ENCODE results near the gene RPL18A.

DNA sequence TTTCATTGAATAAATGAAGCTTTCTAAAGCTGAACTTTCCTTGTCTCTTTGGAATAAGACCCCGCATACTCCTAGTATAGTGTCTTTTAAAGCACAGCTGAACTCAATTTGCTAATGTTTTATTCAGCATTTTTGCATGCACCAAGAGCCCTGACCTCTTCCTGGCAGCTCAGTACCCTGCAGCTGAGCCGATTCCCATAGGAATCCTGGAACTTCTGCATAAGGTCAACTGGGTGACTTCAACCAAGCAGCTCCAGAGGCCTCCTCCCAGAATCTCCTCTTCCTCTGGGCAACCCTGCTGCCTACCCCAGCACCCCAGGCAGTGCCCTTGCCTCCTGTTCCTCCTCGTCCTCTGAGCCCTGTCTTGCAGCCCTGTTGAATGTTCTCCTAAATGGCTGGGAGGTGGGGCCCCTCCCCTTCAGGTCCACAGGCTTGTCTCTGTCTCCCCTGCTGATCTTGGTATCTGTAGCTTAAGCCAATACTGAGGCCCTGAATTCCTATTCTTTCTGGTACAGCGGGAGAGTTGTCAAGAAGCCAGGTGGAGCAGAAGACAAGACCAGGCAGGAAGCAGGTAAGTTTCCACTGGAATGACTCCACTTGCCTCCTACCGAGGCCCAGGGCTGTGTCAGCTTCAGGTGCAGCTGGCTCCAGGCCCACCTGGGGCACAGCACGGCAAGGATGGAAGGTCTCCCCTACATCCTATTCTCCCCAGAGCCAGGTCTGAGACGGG, 49.5 kb downstream of the RPL18A start:
- TF ChIP-seq, protein P1, sequence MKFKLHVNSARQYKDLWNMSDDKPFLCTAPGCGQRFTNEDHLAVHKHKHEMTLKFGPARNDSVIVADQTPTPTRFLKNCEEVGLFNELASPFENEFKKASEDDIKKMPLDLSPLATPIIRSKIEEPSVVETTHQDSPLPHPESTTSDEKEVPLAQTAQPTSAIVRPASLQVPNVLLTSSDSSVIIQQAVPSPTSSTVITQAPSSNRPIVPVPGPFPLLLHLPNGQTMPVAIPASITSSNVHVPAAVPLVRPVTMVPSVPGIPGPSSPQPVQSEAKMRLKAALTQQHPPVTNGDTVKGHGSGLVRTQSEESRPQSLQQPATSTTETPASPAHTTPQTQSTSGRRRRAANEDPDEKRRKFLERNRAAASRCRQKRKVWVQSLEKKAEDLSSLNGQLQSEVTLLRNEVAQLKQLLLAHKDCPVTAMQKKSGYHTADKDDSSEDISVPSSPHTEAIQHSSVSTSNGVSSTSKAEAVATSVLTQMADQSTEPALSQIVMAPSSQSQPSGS (CRISPR knock-in tag; IDR thresholded peaks at IDR 0.05) = no peak
- TF ChIP-seq, protein P2, sequence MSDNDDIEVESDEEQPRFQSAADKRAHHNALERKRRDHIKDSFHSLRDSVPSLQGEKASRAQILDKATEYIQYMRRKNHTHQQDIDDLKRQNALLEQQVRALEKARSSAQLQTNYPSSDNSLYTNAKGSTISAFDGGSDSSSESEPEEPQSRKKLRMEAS (IDR thresholded peaks at IDR 0.05) = no peak
- TF ChIP-seq RAD21 (CRISPR knock-in tag; IDR thresholded peaks at IDR 0.05) = no peak

Data from HepG2 (cell line).